Activated CD4-positive, CD25-positive, alpha-beta regulatory T cell treated with anti-CD3 and anti-CD28 coated beads, Interleukin-2, amount 50 U/mL, for 24 hours (primary cell): Measurements from ENCODE around the gene LYZL6.
"Not testable (repeated sequence)": the region's sequence is repeated elsewhere in the genome, so short reads cannot be mapped to it uniquely, and the experiment has no call there.

ENCODE experiments used
- ATAC-seq, 2 donors: fragments of 150-1000 bp; cut with Tn5 transposase; one replicate each; pipeline ENCODE4 v1.10.0; 2021; ENCODE audit warnings: mild to moderate bottlenecking in 1 of 2, moderate library complexity in 1 of 2

Gene LYZL6

DNA sequence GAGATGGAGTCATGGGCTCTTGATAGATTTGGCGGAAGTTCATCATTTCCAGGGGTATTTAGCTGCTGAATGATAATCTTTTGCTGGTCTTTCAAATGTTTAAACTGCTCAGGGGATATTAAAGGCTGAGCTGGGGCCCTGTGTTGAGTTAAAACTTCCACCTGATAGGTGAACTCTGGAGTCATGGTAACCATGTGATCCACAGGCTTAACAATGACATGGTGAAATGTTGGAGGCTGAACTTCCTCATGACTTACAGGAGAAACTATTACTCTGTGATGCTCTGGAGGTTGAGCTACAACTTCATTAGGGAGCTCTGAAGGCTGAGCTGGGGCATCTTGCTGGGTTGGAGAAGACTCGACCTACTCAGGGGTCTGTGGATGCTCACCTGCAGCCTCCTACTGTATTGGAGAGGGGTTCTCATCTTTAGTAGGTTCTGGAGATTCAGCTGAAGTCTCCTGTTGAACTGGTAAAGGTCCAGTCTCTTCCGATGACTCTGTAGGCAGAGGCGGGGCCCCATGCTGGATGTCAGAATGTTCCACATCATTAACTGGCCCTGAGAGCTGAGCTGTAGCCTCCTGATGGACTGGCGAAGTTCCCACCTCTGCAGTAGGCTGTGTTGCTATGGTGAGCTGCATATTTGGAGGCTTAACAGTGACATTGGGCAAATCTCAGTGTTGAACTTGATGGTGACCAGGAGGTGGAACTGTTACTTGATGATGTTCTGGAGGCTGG lies 37.2 kb downstream of the LYZL6 start:
- ATAC-seq, result no peak

DNA sequence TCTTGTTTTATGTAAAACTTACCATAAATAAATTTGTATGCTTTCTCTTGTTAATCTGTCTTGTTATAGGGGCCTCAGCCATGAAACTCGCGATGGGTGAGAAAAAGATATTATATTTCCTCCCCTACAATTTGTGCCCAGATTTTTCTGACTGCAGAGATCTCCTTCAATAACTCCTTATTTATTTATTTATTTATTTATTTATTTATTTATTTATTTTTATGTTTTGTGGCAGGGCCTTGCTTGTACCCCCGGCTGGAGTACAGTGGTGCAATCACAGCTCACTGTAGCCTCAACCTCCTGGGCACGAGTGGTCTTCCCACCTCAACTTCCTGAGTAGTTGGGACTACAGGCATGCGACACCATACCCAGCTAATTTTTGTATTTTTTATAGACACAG lies 40.1 kb downstream of the LYZL6 start:
- no peak for ATAC-seq

DNA sequence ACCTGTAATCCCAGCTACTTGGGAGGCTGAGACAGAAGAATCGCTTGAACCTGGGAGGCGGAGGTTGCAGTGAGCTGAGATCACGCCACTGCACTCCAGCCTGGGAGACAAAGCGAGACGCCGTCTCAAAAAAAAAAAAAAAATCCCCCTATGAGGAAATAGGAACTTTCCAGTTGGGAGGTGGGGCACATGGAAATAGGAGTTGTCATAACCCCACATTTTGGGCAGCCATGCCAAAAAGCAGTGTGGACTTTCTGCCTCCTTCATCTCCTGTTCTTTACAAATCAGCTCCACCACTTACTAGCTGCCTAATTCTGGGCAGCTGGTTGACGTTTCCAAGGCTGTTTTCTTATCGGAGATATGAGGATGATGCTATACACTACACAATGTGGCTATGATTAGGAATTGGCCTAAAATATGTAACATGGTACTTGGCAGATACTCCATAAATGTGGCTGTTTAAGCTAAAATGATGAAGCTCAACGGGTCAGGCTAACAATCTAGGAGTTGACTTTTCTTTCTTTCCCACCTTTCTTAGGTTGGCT lies 41.8 kb downstream of the LYZL6 start:
- no peak for ATAC-seq

DNA sequence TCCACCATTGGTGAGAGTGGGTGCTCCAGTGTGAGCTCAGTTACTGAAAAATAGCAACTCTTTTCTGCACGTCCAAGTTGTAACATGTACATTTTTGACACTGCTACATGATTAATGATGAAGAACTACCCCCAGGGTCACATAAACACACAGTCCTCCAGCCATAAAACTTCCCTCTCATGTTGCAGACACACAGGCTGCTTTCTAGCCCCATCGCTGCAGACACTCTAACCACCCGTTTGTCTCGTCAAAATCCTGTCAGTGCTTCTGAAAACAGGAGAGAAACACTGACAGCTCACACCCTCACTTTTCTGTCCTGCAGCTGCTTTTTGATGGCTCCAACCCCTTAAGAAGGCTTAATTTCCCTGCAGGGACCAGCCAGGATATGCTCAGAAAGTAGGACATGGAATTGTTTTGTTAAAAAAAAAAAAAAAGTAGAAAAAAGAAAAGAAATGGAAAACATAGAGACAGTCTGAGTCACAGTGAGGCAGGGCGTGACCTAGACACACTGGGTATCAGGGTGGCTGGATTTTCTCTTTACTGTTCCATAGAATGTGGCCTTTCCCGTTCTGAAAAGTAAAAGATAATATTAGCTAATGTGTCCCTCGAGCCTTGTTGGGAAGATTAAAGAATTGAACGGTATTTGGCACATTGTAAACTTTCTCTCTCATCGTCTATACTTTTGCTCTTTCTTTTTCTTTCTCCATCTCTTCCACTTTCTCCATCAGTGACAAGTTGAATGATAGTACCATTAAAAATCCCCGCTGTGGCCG lies 42.6 kb downstream of the LYZL6 start:
- ATAC-seq, result no peak

DNA sequence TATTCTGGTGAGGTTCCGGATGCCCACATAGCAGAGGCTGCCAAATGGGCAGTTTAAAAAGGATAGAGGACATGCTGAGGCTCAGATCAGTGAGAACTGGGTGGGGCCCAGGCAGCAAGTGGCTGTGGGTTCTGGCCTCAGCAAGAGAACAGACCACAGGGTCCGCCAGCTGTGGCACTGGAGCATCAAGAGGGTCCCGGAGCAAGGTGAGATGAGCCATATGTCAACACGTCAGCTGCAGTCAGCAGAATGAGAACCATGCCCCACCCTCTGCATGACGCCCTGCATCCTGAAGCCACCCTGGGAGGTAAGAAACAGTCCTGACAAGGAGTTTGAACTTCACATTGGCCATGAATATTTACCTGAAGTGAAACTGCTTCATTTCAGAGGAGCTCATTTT lies 43.2 kb downstream of the LYZL6 start:
- ATAC-seq, result no peak

DNA sequence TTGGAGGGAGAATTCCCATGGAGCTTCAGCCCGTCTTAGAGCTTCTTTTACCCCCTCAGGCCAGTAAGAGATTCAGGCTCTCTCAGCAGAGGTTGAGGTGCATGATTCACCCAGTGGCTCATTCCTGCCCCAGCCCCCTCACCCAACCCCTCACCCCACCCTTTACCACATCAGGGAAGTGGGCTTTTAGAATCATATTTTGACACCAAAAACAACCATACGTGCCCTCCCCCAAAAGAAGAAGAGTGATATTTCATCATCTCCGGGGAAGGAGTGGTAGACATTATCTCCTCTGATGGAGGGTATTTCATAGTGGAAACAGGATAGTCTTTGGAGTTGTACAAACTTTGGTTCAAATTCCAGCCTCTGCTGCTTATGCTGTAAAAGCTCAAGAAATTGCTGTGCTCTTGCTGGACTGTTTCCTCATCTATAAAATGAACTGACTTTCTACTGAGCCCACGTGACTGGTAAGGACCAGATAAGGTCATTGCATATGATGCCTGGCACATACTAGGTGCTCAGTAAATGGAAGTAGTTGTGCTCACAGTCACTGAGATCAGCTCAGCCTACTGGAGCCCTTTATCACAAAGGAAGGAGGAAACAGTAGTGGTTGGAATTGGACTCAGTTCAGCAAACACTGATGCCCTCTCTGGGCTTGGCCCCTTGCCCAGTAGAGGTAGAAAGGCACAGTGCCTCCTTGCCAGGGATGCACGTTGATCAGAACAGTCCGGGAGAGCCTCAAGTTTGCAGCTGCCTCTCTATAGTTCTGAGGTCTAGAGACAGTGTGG lies 45.0 kb downstream of the LYZL6 start:
- ATAC-seq, result peak; percentile 30 to 58

DNA sequence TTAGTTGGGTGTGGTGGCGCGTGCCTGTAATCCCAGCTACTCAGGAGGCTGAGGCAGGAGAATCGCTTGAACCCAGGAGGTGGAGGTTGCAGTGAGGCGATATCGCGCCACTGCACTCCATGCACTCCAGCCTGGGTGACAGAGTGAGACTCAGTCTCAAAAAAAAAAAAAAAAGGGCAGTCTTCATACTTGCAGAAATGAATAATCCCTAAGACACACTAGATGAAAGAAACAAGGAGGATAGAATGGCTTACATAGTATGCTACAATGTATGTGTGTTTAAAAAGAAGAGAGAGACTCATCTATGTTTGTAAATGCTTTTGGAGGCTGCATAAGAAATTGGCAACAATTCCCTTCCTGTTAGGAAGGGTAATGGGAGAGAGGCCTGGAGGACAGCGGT lies 45.7 kb downstream of the LYZL6 start:
- ATAC-seq, result not testable (repeated sequence)

DNA sequence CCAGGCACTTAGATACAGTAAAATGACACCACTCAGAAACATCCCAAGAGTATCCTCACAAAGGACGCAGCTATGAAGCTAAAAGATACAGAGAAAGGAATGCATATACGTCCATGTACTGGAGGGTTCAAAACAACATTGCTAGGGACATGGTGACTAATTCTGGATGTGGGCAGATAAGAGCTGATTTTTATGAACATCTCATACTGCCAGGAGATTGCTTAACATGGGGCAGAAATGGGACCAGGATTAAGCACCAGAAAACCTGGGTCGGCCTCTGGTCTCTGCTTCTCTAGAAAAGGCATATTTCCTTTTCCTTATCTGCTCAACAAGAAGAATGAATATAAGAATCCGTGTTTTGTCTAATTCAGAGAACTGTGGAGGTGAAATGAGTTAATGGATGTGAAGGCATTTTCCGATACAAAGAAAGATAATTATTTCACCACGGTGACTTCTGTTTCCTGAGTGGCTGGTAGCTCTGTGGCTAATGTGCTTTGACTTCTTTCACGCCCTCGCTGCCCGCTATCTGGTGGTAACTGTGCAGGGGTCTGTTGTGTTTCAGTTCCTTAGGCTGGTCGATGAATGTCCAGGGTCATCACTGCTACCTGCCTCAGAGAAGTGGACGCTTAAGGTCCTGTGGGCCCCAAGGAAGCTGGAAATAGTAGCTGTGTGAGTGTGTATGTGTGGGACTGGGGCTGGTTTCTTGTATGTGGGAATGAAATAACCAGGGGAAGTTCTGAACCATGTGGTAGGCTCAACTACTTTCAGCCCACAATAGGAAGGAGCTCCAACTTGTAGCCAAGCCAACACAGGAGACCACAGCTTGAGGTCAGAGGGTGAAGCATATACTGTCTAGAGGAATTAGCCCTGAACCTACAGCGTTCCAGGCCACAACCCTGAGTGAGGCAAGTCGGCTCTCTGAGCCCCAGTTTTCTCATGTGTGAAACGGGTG lies 47.6 kb downstream of the LYZL6 start:
- ATAC-seq, result peak in 1 of 2 donors; percentile 22

DNA sequence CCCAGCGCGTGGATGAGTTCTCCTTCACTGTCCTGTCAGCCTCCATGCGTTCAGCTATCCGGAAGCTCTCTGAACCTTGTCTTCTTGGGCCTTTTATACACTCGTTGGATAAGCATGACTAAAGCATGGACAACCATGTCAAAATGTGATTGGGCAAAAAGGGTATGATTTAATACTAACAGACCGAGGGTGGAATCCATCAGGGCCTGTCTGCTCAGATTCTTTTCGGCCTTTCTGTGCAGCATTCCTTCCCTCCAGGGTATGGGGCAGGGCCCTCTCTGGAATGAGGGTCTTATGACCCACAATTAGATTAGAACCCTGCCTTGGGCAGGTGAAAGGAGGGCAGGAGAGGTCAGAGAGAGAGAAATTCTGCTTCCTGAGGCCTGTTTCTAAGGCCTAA lies 49.3 kb downstream of the LYZL6 start:
- no peak for ATAC-seq

DNA sequence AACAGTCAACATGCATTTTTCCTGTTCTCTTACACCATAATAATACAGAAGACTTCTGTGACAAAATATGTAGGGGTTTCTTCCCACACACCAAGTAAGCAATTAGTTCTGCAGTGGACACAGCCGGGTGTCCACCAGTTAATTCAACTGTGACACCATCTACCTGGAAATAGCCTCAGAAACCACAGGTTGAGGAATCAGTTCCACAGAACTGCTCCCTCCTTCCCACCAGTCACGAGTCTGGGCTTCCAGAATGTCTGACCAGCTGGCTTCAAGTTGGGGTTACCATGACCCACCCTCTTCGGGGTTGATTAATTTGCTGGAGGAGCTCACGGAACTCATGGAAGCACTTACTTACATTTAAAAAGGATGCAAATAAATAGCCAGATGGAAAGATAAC lies 49.8 kb downstream of the LYZL6 start:
- no peak for ATAC-seq

DNA sequence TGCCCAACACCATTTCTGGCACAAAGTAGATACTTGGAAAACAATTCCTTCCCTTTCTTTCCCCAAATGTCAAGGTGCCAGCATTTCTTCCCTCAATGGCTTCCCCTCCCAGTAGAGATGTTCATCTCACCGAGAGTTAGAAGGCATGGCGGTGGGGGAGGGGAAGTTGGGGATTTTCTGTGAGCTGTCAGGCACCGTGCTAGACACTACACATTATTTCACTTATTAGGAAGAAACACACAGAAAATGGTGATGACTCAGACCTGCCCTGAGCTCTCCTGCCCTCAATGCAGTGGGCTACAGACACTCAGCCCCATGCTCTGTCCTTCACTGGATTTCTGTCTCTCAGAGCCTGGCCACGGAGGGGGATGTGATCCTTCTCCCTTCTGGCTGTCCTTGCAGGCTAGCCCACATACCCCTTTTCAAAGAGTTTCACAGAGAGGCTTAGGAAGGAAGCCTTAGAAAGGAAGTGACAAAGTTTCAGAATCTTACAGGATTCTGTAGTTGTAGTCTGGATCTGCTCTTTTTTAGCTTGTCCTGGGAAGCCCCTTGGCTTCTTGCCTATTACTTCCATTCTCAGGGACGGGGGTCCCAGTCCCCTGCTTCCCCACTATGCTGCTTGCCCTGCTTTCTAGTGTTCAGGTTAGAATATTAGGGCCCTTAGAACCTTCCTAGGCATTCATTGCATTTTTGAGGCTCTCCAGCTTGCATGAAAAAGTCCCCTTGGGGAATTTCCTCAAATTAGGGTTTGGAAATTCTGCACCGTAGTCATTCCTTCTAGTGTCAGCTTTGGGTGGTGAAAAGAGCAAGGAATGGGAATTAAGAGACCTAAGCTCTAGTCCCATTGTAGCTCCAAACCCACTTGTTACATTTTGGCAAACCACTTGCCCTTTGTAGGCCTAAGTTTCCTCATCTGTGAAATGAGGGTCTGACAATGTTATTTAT lies 51.1 kb downstream of the LYZL6 start:
- ATAC-seq, result peak; percentile 86 to 88

DNA sequence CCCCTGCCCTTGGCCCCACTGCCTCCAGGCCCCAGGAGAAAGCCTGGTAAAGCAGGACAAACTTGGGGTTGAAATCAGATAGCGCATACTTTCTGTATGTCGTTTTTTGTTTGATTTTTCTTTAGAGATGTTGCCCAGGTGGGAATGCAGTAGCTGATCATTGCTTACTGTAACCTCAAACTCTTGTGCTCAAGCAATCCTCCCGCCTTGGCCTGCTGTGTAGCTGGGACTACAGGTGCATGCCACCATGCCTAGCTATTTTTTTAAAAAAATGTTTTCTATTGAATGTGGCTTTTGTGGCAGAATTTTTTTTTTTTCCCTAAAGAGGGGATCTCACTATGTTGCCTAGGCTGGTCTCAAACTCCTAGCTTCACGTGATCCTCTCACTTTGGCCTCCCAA lies 52.2 kb downstream of the LYZL6 start:
- ATAC-seq, result no peak

DNA sequence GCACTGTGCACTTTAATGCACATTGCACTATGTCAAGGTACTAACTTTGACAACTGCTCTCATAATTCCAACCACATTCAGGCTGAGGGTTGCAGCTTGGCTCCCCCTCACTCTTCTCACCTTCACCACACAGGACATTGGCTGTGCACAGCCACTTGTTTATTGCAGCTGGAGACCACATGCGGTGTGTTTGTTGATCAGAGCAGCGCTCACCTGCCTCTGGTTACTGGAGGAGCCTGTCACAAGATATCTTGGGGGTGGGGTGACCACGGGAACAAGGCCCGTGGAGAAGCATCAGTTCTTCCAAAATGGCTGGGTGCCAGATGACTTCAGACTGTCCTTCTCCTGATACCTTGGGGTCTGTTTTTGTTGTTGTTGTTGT lies 52.7 kb downstream of the LYZL6 start:
- no peak for ATAC-seq

DNA sequence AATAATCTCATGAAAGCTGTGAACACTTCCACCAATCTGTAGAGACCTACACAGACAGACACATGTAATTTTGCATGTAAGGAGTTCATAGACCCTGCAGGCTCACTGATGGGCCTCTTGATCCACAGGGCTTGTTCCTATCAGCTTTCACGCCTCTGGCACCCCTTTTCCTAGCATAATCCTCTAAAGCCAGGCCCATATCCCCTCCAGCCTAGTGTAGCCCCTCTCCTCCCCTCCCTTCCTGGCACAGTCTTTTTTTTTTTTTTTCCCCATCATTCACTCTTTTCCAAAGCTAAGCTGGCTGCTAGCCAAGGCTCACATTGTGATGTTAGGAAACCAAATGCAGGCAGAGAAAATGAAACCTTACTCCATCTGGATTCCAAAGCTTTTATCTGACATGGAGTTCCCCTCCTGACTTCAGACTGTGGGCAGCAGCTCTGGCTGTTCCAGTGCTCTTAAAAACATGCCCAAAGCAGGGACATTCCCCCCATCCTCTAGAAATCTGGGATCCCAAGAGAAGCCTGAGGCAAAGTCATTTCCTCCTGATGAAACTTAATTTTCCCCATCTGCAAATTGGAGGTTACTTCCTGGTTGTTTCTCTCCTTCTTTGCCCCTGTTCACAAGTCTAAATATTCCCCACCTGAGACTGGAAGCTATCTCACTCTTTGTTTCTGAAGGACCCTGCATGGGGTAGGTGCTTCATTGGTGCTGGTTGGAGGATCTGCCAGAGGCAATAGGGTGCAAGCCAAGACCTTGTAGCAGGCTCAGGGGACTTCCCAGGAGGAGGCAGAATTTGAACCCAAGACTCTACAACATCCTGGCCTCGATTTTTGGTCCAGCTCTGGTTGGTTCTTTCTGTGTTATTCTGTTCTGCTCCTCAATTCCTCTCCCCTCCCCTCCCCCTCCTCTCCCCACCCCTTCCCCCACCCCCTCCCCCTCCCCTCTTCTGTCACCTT lies 53.4 kb downstream of the LYZL6 start:
- ATAC-seq, result no peak

DNA sequence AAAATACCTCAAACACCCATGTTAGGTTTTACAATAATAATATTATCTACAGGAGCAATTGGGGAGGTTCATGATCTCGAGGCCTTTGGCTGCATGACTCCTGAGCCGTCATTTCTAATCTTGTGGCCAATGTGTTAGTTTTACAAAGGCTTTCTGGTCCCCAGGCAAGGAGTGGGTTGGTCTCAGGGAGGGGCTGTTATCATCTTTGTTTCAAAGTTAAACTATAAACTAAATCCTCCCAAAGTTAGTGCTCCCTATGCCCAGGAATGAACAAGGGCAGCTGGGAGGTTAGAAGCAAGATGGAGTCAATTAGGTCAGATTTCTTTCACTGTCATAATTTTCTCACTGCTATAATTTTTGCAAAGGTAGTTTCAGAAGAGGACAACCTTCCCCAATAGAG lies 54.3 kb downstream of the LYZL6 start:
- peak in 1 of 2 donors; percentile 58 for ATAC-seq
